Hepatocyte (in vitro differentiated cells): ENCODE measurements around the gene C2. TPM values are rescaled to one million over a fixed set of nuclear protein-coding genes. Genes with fewer than 3 reads are reported as not detected.
A peak's percentile ranks its signal among the peaks of the same experiment; 100 is the strongest.

ENCODE experiments used
- DNase-seq: peaks from one replicate; pipeline ENCODE4 v3.0.0-alpha.2; 2016; ENCODE audit warnings: low spot score
- H2AFZ ChIP-seq: fragments of 200-600 bp; sonication (generic); 2 replicates; pipeline ENCODE4 v1.6.0; 2016; ENCODE audit warnings: antibody characterized with exemption, mild to moderate bottlenecking
- H3K27ac ChIP-seq: fragments of 200-600 bp; sonication (generic); 2 replicates; pipeline ENCODE4 v1.5.1; 2016; ENCODE audit warnings: mild to moderate bottlenecking
- H3K27me3 ChIP-seq: fragments of 200-600 bp; sonication (generic); 2 replicates; pipeline ENCODE4 v1.6.1; 2016
- H3K36me3 ChIP-seq: fragments of 200-600 bp; sonication (generic); replicated peaks from 2 replicates; pipeline ENCODE4 v1.5.1; 2016; ENCODE audit warnings: low read depth; ENCODE audit not compliant: insufficient read depth
- H3K4me1 ChIP-seq: fragments of 200-600 bp; sonication (generic); 2 replicates; pipeline ENCODE4 v1.5.1; 2016; ENCODE audit warnings: mild to moderate bottlenecking, moderate library complexity; ENCODE audit not compliant: insufficient read depth
- H3K4me2 ChIP-seq: fragments of 200-600 bp; sonication (generic); 2 replicates; pipeline ENCODE4 v1.6.0; 2016
- H3K4me3 ChIP-seq: fragments of 200-600 bp; sonication (generic); 2 replicates; pipeline ENCODE4 v1.5.1; 2016; ENCODE audit warnings: mild to moderate bottlenecking
- H3K79me2 ChIP-seq: fragments of 200-600 bp; sonication (generic); 2 replicates; pipeline ENCODE4 v1.6.0; 2017; ENCODE audit warnings: mild to moderate bottlenecking
- H3K9me2 ChIP-seq: fragments of 200-600 bp; sonication (generic); replicated peaks from 2 replicates; pipeline ENCODE4 v1.6.0; 2017; ENCODE audit warnings: mild to moderate bottlenecking; ENCODE audit not compliant: insufficient read depth
- H3K9me3 ChIP-seq: fragments of 200-600 bp; sonication (generic); 2 replicates; pipeline ENCODE4 v1.5.1; 2016; ENCODE audit warnings: low read depth, mild to moderate bottlenecking
- H4K20me1 ChIP-seq: fragments of 200-600 bp; sonication (generic); 2 replicates; pipeline ENCODE4 v1.6.0; 2016; ENCODE audit warnings: mild to moderate bottlenecking; ENCODE audit not compliant: insufficient read depth, poor library complexity, severe bottlenecking
- EZH2 ChIP-seq: fragments of 200-600 bp; sonication (generic); IDR thresholded peaks from 2 replicates; pipeline ENCODE4 v1.6.1; 2016; ENCODE audit warnings: antibody characterized with exemption, mild to moderate bottlenecking, borderline replicate concordance
- EZH2phosphoT487 ChIP-seq: fragments of 200-600 bp; sonication (generic); IDR thresholded peaks from one replicate; pipeline ENCODE4 v1.6.1; 2018; ENCODE audit warnings: antibody characterized with exemption, mild to moderate bottlenecking, low read depth, moderate library complexity; ENCODE audit not compliant: unreplicated experiment, severe bottlenecking
- WGBS: methylation state at CpG from one replicate; pipeline ENCODE4 v1.1.6; 2016; ENCODE audit warnings: low lambda C conversion rate; ENCODE audit errors: missing lambda C conversion rate; 5-methylcytosine and 5-hydroxymethylcytosine counted together
- polyA plus RNA-seq: library from polyadenylated mRNA; unstranded; fragments of >200 nt; fragmentation: Nextera tagmentation; extraction: Ambion mirVana; gene quantifications from 2 replicates; pipeline ENCODE4 v1.2.1, GENCODE V29; 2016
- total RNA-seq: library from RNA; depleted of rRNA; stranded (reverse); fragments of >200 nt; gene quantifications from 2 replicates; pipeline ENCODE4 v1.2.3, GENCODE V29; 2014
- TF ChIP-seq, protein P1 (sequence below): fragments of 200-600 bp; sonication (generic); IDR thresholded peaks from 2 replicates; pipeline ENCODE4 v1.5.1; 2016; ENCODE audit warnings: antibody characterized with exemption, mild to moderate bottlenecking; ENCODE audit not compliant: poor library complexity

The C2 gene
- total and polyA plus RNA-seq, 2 experiments from 2014 or later, result 46.4 to 48.3 TPM

DNA sequence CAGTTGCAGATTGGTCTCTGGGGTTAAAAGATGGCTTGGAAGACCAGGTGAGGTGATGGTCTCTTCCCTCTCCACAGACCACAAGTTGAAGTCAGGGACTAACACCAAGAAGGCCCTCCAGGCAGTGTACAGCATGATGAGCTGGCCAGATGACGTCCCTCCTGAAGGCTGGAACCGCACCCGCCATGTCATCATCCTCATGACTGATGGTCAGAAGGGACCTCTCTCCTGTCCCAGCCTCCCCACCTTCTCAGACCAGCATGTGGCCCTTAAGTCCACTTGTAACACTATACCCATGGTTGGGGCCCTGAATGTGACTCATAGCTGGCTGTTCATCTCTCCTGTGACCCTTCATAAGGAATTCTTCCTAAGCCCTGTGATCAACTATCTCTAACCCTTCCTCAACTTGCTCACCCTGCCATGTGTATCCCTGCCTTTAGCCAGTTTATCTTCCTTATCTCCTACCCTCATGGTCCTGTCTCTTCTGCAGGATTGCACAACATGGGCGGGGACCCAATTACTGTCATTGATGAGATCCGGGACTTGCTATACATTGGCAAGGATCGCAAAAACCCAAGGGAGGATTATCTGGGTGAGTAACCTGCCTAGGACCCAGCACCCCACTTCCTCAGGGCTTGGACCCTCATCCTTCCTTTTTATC, 21.4 kb downstream of the C2 start:
- Histone ChIP-seq H3K9me3 (no peaks in the 10 kb centered on the region), H3K4me2 (no peak overlapping the region), H3K4me1 (peaks cover 12% of the 10 kb centered on the region), H3K27ac (no peak overlapping the region), H2AFZ (no peak overlapping the region), H3K79me2 (peaks cover 4% of the 10 kb centered on the region), H3K9me2 (no peaks in the 10 kb centered on the region), H3K36me3 (no peaks in the 10 kb centered on the region), H3K27me3 (no peaks in the 10 kb centered on the region), H3K4me3 (no peak overlapping the region), H4K20me1 (no peaks in the 10 kb centered on the region)
- 90% methylated on average over 6 of the region's 6 CpGs for WGBS
- DNase-seq, result no peak
- TF ChIP-seq, protein P1, sequence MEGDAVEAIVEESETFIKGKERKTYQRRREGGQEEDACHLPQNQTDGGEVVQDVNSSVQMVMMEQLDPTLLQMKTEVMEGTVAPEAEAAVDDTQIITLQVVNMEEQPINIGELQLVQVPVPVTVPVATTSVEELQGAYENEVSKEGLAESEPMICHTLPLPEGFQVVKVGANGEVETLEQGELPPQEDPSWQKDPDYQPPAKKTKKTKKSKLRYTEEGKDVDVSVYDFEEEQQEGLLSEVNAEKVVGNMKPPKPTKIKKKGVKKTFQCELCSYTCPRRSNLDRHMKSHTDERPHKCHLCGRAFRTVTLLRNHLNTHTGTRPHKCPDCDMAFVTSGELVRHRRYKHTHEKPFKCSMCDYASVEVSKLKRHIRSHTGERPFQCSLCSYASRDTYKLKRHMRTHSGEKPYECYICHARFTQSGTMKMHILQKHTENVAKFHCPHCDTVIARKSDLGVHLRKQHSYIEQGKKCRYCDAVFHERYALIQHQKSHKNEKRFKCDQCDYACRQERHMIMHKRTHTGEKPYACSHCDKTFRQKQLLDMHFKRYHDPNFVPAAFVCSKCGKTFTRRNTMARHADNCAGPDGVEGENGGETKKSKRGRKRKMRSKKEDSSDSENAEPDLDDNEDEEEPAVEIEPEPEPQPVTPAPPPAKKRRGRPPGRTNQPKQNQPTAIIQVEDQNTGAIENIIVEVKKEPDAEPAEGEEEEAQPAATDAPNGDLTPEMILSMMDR, result no peak
- no peak for TF ChIP-seq EZH2
- TF ChIP-seq EZH2phosphoT487, result no peak

DNA sequence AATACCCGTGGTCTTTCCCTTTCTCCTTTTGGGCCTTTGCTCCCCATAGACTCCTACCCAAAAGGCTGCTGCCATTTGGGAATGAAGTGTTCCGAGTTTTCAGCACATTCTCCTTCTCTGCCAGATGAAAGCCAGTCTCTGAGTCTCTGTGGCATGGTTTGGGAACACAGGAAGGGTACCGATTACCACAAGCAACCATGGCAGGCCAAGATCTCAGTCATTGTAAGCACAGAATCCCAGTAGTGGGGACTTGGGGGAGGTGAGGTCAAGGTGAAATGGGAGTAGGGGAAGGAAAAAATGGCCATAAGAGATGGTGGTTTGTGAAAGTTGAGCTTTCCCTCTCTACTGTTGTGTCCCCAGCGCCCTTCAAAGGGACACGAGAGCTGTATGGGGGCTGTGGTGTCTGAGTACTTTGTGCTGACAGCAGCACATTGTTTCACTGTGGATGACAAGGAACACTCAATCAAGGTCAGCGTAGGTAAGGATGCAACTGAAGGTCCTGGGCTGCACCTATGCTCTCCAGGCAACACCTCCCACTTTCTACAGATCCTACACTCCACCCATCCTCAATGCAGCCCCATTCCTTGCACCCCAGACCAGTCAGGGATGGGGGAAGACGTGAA, 22.5 kb downstream of the C2 start:
- H3K9me2 ChIP-seq, result no peaks in the 10 kb centered on the region
- H4K20me1 ChIP-seq, result no peaks in the 10 kb centered on the region
- 91% methylated on average over 7 of the region's 7 CpGs for WGBS
- peaks cover 10% of the 10 kb centered on the region for H3K4me1 ChIP-seq
- H3K79me2 ChIP-seq, result peaks cover 4% of the 10 kb centered on the region
- DNase-seq, result no peak
- H3K27ac ChIP-seq, result peak overlapping the region; percentile 27
- H3K9me3 ChIP-seq, result no peaks in the 10 kb centered on the region
- H3K36me3 ChIP-seq, result no peaks in the 10 kb centered on the region
- no peak overlapping the region for H2AFZ ChIP-seq
- TF ChIP-seq EZH2 (no peak), EZH2phosphoT487 (no peak)
- TF ChIP-seq, protein P1, result no peak
- no peak overlapping the region for H3K4me2 ChIP-seq
- H3K27me3 ChIP-seq, result no peaks in the 10 kb centered on the region
- H3K4me3 ChIP-seq, result no peak overlapping the region

DNA sequence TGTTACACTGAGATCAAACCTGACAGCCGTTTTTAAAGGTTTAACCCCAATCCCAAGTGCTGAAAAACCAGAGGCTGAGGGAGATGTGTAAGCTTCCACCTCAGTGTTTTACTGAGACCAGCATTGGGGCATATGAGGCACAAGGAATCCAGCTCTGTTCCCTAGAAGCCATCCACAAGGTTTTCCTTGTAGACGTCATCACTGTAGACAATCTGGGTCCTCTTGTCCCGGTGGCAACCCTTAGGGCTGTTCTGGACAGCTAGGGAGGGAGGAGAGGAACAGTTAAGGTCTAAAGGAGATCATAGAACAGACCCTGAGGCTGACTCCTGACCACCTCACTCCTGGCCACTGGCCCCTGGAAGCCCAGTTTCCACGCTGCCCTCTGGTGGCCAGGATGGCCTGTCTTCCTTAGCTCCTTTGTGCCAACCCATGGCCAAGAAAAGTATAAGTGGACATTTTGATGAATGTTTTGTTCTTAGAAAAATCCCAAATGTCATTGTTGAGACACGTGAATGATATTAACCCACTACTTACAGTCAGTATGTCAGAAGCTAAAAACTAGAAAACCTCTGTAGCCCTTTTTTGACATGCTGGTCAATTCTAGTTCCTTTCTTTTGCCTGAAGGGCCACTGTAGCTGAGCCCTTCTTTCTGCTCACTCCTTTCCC, 24.8 kb downstream of the C2 start:
- H3K79me2 ChIP-seq, result peaks cover 9% of the 10 kb centered on the region
- no peaks in the 10 kb centered on the region for H3K9me2 ChIP-seq
- H3K4me1 ChIP-seq, result no peaks in the 10 kb centered on the region
- H3K4me2 ChIP-seq, result no peak overlapping the region
- no peak overlapping the region for H3K4me3 ChIP-seq
- no peak for TF ChIP-seq EZH2phosphoT487
- TF ChIP-seq, protein P1, result peak; percentile 75
- DNase-seq, result peak; percentile 82
- no peaks in the 10 kb centered on the region for H3K9me3 ChIP-seq
- H3K27ac ChIP-seq, result peak overlapping the region; percentile 20
- WGBS, result 71% methylated on average over 5 of the region's 5 CpGs
- no peaks in the 10 kb centered on the region for H3K36me3 ChIP-seq
- no peaks in the 10 kb centered on the region for H3K27me3 ChIP-seq
- no peaks in the 10 kb centered on the region for H4K20me1 ChIP-seq
- no peak overlapping the region for H2AFZ ChIP-seq
